CD4-positive, alpha-beta T cell treated with Interleukin-12 subunit alpha and Interleukin-12 subunit beta, for 1 hour (primary cell): ENCODE measurements around the gene ITGA7.
A peak's percentile ranks its signal among the peaks of the same experiment; 100 is the strongest.

Experiments
- DNase-seq: peaks from one replicate; pipeline ENCODE4 v3.0.0-alpha.2; 2020

The ITGA7 gene

GRCh38 chr12:55733021-55733555 is 25.4 kb upstream of the ITGA7 start:
- DNase-seq = no peak

GRCh38 chr12:55732288-55732687 is 24.6 kb upstream of the ITGA7 start:
- no peak for DNase-seq

DNA sequence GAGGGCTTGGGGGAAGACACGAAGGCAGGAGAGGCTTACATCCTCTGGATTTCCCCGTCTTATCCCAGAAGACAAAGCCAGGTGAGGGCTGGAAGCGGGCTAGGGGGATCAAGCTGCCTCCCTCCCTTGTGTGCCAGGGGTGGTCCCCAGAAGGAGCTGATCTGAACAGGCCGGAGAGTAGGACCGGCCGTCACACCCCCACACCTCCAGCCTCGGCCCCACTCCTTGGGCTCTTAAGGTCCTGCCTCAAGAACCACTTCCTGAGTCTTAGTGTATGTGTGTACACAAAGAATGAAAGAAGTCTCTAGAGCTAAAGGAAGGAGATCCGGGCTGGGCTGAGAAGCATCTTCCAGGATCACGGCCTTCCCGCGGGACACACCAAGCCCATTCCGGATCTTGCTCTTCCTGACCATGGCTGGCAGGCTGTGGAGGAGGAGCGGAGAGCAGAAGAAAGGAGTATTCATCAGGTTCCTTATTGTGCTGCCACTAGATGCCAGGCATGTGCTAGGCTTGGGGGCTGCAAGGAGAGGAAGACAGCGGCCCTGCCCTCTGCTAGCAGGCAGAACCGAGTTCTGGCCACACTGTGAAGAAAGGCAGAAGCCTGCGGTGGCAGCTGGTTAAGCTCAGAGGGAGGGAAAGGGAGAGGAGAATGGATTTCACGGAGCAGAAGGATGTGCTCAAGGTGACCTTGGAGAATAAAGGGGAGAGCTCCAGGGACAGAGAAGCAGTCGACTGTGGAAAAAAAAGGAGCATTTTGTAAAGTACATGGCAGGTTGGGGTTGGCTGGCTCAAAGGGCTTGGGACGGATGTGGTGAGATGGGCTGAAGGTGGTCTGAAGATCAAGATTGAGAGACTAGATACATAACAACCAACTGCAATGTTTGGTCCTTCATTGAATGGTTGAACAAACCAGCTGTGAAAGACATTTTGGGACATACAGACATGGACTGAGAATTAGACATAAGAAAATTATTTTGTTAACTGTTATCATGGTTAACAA is 22.4 kb upstream of the ITGA7 start:
- peak; percentile 38 for DNase-seq

GRCh38 chr12:55728939-55729818 is 21.5 kb upstream of the ITGA7 start, which contains the start of gene CD63:
CD63 (minus strand) TSS chr12:55729009; CDS start chr12:55728341, 668 bp downstream.
- DNase-seq = peak; percentile 58

DNA sequence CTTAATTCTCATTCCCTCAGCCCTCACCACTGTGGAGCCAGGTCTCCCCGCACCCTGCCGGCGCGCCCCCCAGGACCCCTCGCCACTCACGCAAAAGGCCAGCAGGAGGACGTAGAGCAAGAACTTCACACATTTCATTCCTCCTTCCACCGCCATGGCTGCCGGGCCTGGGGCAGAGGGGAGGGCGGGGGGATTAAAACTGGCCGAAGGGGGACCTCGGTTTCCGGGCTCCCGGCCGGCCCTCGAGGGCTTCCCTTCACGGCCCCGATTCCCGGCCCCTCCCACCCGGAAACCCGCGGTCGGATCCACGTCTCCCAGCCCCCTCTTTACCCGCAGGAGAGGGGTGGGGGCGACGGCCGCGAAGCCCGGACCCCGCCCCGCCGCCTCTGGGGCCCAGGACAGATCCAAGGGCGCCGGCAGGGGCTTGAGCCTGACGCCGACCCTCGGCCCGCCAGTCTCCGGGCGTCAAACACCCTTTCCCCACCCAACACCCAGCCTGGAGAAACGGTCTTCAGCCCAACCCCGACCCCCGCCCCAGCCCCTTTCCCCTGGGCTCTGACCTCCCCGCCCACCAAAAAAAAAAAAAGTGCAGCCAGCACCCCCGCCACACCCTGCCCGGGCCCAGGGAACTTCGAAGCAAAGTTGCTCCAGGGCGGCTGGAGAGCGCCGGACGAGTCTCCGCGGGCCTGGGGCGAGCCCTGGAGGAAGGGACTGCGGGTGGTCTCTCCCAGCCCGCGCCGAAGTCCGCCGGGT is 20.7 kb upstream of the ITGA7 start:
- DNase-seq = no peak

GRCh38 chr12:55727643-55728185 is 20.0 kb upstream of the ITGA7 start:
- no peak for DNase-seq

GRCh38 chr12:55726971-55727370 is 19.3 kb upstream of the ITGA7 start:
- no peak for DNase-seq

DNA sequence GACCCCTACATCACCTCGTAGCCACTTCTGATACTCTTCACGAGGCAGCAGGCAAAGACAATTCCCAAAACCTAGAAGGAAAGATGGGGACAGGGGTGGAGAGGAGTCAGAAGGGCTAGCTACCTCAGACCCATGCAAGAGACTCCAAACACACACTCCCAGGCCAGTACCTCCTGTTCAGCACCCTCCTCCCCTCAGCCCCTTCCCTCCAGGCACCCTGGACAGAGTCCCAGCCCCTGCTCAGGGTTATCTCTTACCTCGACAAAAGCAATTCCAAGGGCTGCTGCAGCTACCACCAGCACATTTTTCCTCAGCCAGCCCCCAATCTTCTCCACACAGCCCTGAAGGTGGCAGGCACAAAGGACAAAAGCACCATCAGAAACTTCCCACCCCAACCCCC is 17.9 kb upstream of the ITGA7 start:
- no peak for DNase-seq

DNA sequence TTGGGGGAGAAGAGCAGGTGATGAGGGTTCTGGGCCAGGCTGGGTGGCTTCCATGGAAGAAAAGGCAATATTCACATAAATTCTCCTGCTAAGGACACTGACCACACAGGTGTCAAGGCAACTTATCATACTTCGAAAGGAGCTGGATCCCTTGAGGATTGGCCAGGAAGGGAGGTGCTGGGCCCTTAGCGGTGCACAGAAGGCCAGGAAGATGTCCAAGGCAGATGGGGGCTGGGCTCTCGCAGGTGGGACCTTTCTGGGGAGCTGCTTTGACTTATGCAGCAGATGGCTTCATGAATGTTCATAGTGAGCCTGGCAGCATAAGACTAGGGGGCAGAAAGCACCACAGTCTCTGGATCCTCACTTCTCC is 17.2 kb upstream of the ITGA7 start:
- no peak for DNase-seq

DNA sequence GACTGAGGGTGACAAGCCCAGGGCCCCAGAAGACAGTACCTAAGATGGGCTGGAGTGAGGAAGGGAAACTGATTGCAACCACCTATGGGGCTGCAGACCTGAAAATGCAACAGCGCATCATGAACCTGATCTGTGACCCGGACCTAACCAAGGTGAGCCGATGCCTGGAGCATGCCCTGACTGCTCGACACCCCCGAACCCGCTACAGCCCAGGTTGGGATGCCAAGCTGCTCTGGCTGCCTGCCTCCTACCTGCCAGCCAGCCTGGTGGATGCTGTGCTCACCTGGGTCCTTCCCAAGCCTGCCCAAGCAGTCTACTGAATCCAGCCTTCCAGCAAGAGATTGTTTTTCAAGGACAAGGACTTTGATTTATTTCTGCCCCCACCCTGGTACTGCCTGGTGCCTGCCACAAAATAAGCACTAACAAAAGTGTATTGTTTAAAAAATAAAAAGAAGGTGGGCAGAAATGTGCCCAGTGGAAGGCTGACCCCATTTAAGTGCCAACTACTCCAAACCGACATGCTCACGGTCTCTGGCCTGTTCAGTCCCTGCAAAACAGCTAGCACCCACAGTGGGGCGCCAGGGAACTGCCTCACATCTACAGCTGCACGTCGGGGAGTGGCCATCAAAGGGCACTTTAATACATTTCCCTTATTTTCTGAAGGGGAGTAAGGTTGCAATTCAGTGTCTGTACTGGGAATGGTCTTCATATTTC is 16.7 kb upstream of the ITGA7 start:
- peak; percentile 73 for DNase-seq

DNA sequence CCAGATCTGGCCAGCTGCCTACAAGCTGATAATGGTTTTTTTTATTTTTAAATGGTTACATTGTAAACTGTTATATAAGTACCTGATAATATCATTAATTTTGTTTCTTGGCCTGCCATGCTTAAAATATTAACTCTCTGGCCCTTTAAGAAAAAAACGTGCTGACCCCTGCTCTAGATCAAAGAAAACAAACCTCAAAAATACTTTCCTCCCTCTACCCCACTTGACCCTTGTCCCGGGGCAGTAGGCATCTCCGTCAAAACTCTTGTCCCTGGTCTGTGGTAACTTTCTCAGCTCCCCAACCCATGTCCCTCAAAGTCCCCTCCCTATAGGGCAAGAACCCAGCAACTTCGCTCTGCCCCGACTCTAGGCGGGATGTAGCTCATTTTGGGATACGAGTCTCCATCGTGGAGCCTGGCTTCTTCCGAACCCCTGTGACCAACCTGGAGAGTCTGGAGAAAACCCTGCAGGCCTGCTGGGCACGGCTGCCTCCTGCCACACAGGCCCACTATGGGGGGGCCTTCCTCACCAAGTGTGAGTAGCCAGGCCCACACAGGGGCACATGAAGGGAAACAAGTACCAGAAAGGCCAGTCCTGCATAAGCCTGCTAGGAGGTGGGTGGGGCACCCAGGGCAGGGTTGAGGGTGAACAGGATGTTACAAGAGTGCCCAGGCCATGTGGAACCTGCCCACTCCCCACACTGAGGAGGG is 16.0 kb upstream of the ITGA7 start:
- DNase-seq = no peak

DNA sequence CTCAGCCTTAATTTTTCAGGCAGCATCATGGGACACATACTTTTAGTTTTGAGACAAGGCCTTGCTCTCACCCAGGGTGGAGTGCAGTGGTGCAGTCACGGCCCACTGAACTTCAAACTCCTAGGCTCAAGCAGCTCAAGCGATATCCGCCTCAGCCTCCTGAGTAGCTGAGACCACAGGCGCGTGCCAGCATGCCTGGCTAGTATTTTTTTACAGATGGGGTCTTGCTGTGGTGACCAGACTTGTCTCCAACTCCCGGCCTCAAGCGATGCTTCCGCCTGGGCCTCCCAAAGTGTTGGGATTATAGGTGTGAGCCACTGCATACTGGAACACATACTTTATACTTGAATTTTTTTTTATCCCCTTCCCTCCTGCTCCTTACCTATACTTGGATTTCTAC is 15.2 kb upstream of the ITGA7 start:
- DNase-seq = no peak

- DNase-seq = no peak
Measured at GRCh38 chr12:55721601-55722213, 14.0 kb upstream of the ITGA7 start.

DNA sequence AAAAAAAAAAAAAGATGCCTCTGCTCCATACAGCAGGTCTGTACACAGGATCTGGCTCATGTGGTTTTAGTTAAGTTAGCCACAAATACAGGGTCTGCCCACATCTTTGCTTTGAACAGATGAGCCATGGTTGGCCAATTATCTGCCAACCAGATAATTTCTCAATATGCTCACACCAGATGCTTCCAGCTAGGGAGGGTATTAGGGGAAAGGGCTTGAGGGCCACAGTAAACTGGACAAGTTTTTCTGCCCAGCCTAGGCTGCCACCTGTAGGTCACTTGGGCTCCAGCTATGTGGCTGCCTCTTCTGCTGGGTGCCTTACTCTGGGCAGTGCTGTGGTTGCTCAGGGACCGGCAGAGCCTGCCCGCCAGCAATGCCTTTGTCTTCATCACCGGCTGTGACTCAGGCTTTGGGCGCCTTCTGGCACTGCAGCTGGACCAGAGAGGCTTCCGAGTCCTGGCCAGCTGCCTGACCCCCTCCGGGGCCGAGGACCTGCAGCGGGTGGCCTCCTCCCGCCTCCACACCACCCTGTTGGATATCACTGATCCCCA is 13.3 kb upstream of the ITGA7 start:
- DNase-seq = no peak

DNA sequence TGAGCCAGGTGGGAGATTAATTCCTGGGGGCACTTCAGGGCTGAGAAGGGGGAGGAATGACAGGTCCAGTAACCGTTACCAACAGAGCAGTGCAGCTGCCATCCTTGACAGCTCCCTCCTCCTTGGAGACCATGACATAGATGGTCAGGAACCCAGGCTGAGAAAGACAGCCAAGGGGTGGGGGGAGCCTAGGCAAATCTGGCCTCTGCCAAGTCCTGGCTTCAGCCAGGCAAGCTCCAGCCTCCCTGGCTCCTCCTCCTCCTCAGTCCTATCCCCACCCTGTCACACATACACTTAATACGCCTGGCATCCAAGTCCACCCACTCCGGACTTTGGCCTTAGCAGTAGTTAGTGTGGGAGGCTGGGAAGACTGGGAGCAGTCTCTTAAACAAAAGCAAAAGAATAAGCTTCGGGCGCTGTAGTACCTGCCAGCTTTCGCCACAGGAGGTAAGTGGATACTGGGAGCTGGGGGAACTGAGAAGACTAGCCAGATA is 12.4 kb upstream of the ITGA7 start, which contains the start of gene RDH5:
RDH5 (plus strand) TSS at position 323 of the 494 bp plus-strand sequence. CDS start 792 bp downstream, outside the sequence.
- no peak for DNase-seq

GRCh38 chr12:55719371-55719770 is 11.7 kb upstream of the ITGA7 start:
- DNase-seq = no peak

- no peak for DNase-seq
Measured at GRCh38 chr12:55718624-55719275, 11.0 kb upstream of the ITGA7 start.

DNA sequence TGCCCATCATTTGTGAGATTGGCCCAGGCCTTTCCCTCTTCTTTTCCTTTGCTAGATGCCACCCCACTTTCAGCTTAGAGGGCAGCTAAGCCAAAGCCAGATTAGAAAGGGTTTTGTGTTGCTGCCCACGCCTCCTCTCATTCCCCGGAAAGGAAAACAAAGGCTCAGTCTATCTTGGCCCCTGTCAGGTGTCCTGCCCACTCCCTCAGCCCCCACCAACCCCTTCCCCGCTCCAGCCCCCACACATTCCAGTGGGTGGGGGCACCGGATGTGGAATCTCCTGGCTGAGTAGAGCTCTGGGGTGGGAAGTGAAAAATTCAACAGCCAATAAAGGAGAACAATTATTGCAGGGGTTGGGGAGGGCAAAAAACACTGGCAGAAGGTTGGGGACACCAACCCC is 10.3 kb upstream of the ITGA7 start:
- DNase-seq = no peak
